ENCODE measurements around the gene WDFY1. TPM values are rescaled to one million over a fixed set of nuclear protein-coding genes. Genes with fewer than 3 reads are reported as not detected.

WDFY1 gene
- total RNA-seq, 2 donors from 2014 or later, result 50.0 to 63.5 TPM

DNA sequence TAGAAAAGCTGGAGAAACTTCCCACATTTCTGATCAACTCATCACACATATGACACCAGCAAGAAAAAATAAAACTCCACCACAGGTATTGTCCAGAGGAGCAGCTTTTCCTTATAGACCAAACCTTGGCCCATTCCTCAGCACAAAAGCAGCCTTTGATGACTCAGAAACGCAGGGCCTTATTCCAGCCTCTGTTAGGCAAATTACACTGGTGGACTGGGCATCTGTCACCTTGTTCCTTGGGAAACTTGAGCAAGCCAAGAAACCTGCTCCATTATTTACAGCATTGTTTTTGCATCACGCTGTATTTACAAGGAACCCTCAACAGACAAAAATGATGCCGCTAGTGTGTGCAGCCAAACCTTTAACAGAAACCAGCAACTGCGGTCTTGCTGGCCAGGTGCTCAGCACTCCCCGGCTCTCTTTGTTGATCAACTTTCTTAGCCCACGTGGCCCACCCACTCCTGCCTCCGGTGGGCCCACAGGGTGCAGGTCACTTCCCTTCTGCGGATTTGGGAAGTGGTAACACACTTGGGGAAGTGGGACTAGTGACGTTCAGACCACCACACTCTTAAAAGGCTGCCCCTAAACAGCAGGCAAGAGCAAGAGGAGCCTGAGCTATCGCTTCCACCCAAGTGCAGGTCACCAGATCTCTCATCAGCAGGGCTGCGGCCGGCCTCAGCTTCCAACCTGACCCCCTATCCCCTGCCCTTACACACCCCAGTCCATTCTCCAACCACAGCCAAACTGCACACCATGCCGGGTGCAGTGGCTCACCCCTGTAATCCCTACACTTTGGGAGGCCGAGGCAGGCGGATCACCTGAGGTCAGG is 109.2 kb downstream of the WDFY1 start:
- intact Hi-C loops (cut with DNase I), result no loop called here
- H3K4me1 ChIP-seq, result peaks cover 7% of the 10 kb centered on the region

DNA sequence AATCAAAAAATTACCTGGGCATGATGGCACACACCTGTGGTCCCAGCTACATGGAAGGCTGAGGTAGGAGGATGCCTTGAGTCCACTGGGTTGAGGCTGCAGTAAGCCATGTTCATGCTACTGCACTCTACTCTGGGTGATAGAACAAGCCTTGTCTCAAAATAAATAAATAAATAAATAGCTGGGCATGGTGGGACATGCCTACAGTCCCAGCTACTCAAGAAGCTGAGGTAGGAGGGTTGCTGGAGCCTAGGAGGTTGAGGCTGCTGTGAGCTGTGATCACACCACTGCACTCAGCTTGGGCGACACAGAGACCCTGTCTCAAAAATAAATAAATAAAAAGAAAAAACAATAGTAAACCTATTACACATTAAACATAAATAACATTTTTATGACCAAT is 110.7 kb downstream of the WDFY1 start:
- no peaks in the 10 kb centered on the region for H3K9me3 ChIP-seq
- H3K36me3 ChIP-seq, result no peaks in the 10 kb centered on the region
- no peaks in the 10 kb centered on the region for H3K27me3 ChIP-seq
- no peak overlapping the region for H3K9ac ChIP-seq (ENCODE audit: low read depth in 2 of 2, low read length in 2 of 2)
- no peak overlapping the region for H3K27ac ChIP-seq
- TF ChIP-seq CTCF (IDR thresholded peaks at IDR 0.05), result no peak
- no peak for DNase-seq
- intact Hi-C loops (cut with DNase I), result no loop called here
- H3K4me3 ChIP-seq, result no peak overlapping the region
- H3K4me1 ChIP-seq, result peaks cover 7% of the 10 kb centered on the region

More for the DNA sequence above, 109.2 kb downstream of the WDFY1 start:
- Histone ChIP-seq H3K36me3 (no peaks in the 10 kb centered on the region), H3K27me3 (no peaks in the 10 kb centered on the region), H3K4me3 (peak overlapping the region; percentile 61), H3K27ac (no peak overlapping the region), H3K9me3 (no peaks in the 10 kb centered on the region), H3K9ac (ENCODE audit: low read depth in 2 of 2, low read length in 2 of 2) (no peak overlapping the region)
- peak; percentile 22 for DNase-seq
- no peak for TF ChIP-seq CTCF (IDR thresholded peaks at IDR 0.05)

DNA sequence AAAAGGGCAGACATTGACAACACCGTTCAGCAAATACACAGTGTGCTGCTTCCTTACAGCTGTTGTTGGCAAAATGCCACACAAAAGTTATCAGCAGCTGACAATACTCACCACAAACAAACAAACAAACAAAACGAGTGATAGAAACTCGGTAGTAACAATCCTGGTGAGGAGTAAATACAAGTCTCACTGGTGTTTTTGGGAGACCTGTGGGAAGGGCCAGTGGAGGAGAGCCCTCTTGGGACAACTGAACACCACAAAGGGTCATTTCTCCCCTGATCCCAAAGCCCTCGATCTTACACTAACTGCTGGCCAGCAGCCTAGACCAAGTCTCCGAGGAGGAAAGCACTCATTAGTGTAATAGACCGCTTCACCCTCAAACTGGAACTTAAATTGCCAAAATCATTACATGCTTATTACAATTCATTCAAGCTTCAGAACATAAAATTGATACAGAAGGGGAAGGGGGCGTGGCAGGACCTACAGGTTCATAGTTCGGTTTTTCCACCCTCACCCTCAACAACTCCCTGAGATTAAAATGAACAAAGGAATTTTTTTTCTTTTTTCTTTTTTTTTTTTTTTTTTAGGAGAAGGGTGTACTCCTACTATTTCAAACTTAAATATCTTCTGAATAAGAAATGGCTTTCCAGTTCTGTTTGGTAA is 112.8 kb downstream of the WDFY1 start:
- no peak overlapping the region for H3K4me3 ChIP-seq
- intact Hi-C loops (cut with DNase I), result no loop called here
- H3K27me3 ChIP-seq, result no peaks in the 10 kb centered on the region
- H3K27ac ChIP-seq, result no peak overlapping the region
- TF ChIP-seq CTCF (IDR thresholded peaks at IDR 0.05), result no peak
- peaks cover 7% of the 10 kb centered on the region for H3K4me1 ChIP-seq
- H3K9ac ChIP-seq (ENCODE audit: low read depth in 2 of 2, low read length in 2 of 2), result no peak overlapping the region
- H3K36me3 ChIP-seq, result no peaks in the 10 kb centered on the region
- no peak for DNase-seq
- no peaks in the 10 kb centered on the region for H3K9me3 ChIP-seq

GRCh38 chr2:223829128-223829527 is 116.0 kb downstream of the WDFY1 start:
- H3K36me3 ChIP-seq, result no peaks in the 10 kb centered on the region
- H3K4me3 ChIP-seq, result no peak overlapping the region
- no peak overlapping the region for H3K9ac ChIP-seq (ENCODE audit: low read depth in 2 of 2, low read length in 2 of 2)
- intact Hi-C loops (cut with DNase I), result no loop called here
- no peak for TF ChIP-seq CTCF (IDR thresholded peaks at IDR 0.05)
- no peaks in the 10 kb centered on the region for H3K27me3 ChIP-seq
- no peak overlapping the region for H3K27ac ChIP-seq
- H3K4me1 ChIP-seq, result no peaks in the 10 kb centered on the region
- no peak for DNase-seq
- no peaks in the 10 kb centered on the region for H3K9me3 ChIP-seq

- no peak overlapping the region for H3K9ac ChIP-seq (ENCODE audit: low read depth in 2 of 2, low read length in 2 of 2)
- H3K4me1 ChIP-seq, result no peaks in the 10 kb centered on the region
- intact Hi-C loops (cut with DNase I), result no loop called here
- TF ChIP-seq CTCF (IDR thresholded peaks at IDR 0.05), result no peak
- no peaks in the 10 kb centered on the region for H3K9me3 ChIP-seq
- H3K36me3 ChIP-seq, result no peaks in the 10 kb centered on the region
- no peaks in the 10 kb centered on the region for H3K27me3 ChIP-seq
- H3K27ac ChIP-seq, result no peak overlapping the region
- DNase-seq, result no peak
- H3K4me3 ChIP-seq, result no peak overlapping the region
Observed at GRCh38 chr2:223828314-223828713, 116.8 kb downstream of the WDFY1 start.
